ENCODE results near the gene OXA1L. TPM values are rescaled to one million over a fixed set of nuclear protein-coding genes. Genes with fewer than 3 reads are reported as not detected.

OXA1L gene
- total and polyA plus RNA-seq, 4 donors: 81.3 to 99.8 (median 97.2) TPM

DNA sequence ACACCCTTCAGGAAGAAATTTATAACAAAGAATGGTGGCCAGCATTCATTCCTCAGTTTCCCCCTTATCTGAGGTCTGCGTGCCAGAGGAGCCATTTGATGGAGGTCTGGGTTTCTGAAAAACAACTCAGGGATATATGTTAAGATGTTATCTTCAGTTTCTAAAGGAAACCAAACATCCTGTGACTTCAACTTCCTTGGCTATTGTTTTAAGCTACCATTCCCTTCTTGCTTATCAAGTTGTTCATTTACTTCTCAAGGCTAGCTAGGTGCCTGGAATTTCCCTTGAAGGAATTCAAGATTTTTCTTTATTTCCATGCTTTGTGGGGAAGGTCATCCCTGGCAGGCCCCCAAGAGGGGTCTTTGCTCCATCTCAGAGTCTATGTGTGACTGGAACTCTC is 27.1 kb upstream of the OXA1L start:
- WGBS, 2 donors: 31 to 37% methylated on average over 1 of the region's 1 CpG
- Histone ChIP-seq H3K36me3 (ENCODE audit: control insufficient read depth in 4 of 4, insufficient read depth in 4 of 4, low read length in 4 of 4) (no peaks in the 10 kb centered on the region), H3K4me3 (no peak overlapping the region), H3K9me3 (ENCODE audit: control insufficient read depth in 4 of 4, insufficient read depth in 3 of 4, low read length in 3 of 4) (no peaks in the 10 kb centered on the region), H3K27ac (ENCODE audit: low read depth in 1 of 2, low read length in 1 of 2) (no peak overlapping the region), H3K9ac (ENCODE audit: insufficient read depth in 1 of 2, low read length in 2 of 2) (no peak overlapping the region), H3K4me1 (ENCODE audit: control insufficient read depth in 5 of 5, insufficient read depth in 5 of 5, low read length in 5 of 5) (no peaks in the 10 kb centered on the region), H3K27me3 (ENCODE audit: control insufficient read depth in 3 of 3, insufficient read depth in 3 of 3, low read length in 2 of 3) (no peaks in the 10 kb centered on the region)
- ATAC-seq (ENCODE audit: insufficient read depth, low FRiP score) (no peak), DNase-seq (peak in 1 of 3 donors; percentile 19)
- no peak for TF ChIP-seq CTCF (IDR thresholded peaks at IDR 0.05; ENCODE audit: control extremely low read depth, extremely low read depth)

DNA sequence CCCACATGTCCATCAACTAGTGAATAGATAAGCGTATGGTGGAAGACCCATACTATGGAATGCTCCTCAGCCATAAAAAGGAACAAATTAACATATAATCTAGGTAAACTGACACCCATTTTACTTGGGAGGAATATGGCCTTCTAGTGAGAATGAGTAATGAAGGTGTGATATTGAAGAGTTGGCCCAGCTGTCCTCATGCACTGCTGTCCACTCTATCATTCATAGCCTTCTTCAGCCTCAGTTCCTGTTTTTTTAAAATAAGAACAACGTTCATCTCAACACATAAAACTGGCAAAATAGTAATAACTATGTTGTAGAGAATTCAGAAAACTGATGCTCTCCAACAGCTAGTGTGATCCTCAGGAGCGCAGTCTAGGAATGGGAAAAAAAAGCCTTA is 26.5 kb upstream of the OXA1L start:
- H3K9me3 ChIP-seq (ENCODE audit: control insufficient read depth in 4 of 4, insufficient read depth in 3 of 4, low read length in 3 of 4): no peaks in the 10 kb centered on the region
- no peaks in the 10 kb centered on the region for H3K4me1 ChIP-seq (ENCODE audit: control insufficient read depth in 5 of 5, insufficient read depth in 5 of 5, low read length in 5 of 5)
- no peak overlapping the region for H3K4me3 ChIP-seq
- no peak overlapping the region for H3K9ac ChIP-seq (ENCODE audit: insufficient read depth in 1 of 2, low read length in 2 of 2)
- WGBS, 2 donors: 72 to 77% methylated on average over 3 of the region's 3 CpGs
- no peaks in the 10 kb centered on the region for H3K27me3 ChIP-seq (ENCODE audit: control insufficient read depth in 3 of 3, insufficient read depth in 3 of 3, low read length in 2 of 3)
- H3K36me3 ChIP-seq (ENCODE audit: control insufficient read depth in 4 of 4, insufficient read depth in 4 of 4, low read length in 4 of 4): no peaks in the 10 kb centered on the region
- ATAC-seq (ENCODE audit: insufficient read depth, low FRiP score): no peak
- no peak for DNase-seq
- TF ChIP-seq CTCF (IDR thresholded peaks at IDR 0.05; ENCODE audit: control extremely low read depth, extremely low read depth): no peak
- H3K27ac ChIP-seq (ENCODE audit: low read depth in 1 of 2, low read length in 1 of 2): no peak overlapping the region

DNA sequence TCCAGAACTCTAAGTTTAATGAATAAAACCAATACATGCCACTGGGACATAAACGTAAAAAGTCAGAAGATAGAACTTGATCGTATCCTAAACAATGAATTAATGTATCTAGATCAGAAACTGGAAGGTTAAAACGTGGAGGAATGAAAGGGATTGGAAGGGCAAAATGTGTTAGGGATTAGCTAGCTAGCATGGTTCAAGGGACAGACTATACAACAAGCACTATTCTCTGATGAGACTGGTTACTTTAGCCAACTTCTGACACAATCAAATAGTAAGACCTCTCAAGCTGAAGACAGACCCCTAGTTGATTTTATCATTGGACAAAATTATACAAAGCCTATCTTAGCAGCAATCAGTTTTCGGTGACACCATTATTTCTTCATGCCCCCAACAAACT is 18.7 kb upstream of the OXA1L start:
- 80 to 87% methylated on average over 4 of the region's 4 CpGs for WGBS, 2 donors
- TF ChIP-seq CTCF (IDR thresholded peaks at IDR 0.05; ENCODE audit: control extremely low read depth, extremely low read depth): no peak
- no peak for ATAC-seq (ENCODE audit: insufficient read depth, low FRiP score)

GRCh38 chr14:22748206-22748605 is 18.3 kb upstream of the OXA1L start:
- no peak for ATAC-seq (ENCODE audit: insufficient read depth, low FRiP score)
- Histone ChIP-seq H3K4me3 (no peak overlapping the region), H3K9me3 (ENCODE audit: control insufficient read depth in 4 of 4, insufficient read depth in 3 of 4, low read length in 3 of 4) (no peaks in the 10 kb centered on the region), H3K27ac (ENCODE audit: low read depth in 1 of 2, low read length in 1 of 2) (no peak overlapping the region), H3K9ac (ENCODE audit: insufficient read depth in 1 of 2, low read length in 2 of 2) (no peak overlapping the region), H3K27me3 (ENCODE audit: control insufficient read depth in 3 of 3, insufficient read depth in 3 of 3, low read length in 2 of 3) (no peaks in the 10 kb centered on the region), H3K4me1 (ENCODE audit: control insufficient read depth in 5 of 5, insufficient read depth in 5 of 5, low read length in 5 of 5) (no peaks in the 10 kb centered on the region), H3K36me3 (ENCODE audit: control insufficient read depth in 4 of 4, insufficient read depth in 4 of 4, low read length in 4 of 4) (no peaks in the 10 kb centered on the region)
- TF ChIP-seq CTCF (IDR thresholded peaks at IDR 0.05; ENCODE audit: control extremely low read depth, extremely low read depth): no peak
- 67 to 71% methylated on average over 4 of the region's 4 CpGs for WGBS, 2 donors
- no peak for DNase-seq

More for the DNA sequence above, 18.7 kb upstream of the OXA1L start:
- DNase-seq: no peak
- Histone ChIP-seq H3K27ac (ENCODE audit: low read depth in 1 of 2, low read length in 1 of 2) (no peak overlapping the region), H3K4me1 (ENCODE audit: control insufficient read depth in 5 of 5, insufficient read depth in 5 of 5, low read length in 5 of 5) (no peaks in the 10 kb centered on the region), H3K36me3 (ENCODE audit: control insufficient read depth in 4 of 4, insufficient read depth in 4 of 4, low read length in 4 of 4) (no peaks in the 10 kb centered on the region), H3K27me3 (ENCODE audit: control insufficient read depth in 3 of 3, insufficient read depth in 3 of 3, low read length in 2 of 3) (no peaks in the 10 kb centered on the region), H3K9ac (ENCODE audit: insufficient read depth in 1 of 2, low read length in 2 of 2) (no peak overlapping the region), H3K4me3 (no peak overlapping the region), H3K9me3 (ENCODE audit: control insufficient read depth in 4 of 4, insufficient read depth in 3 of 4, low read length in 3 of 4) (no peaks in the 10 kb centered on the region)

Measured in lung (tissue), 12 donors.